ENCODE measurements around the gene SLC28A3. TPM values are rescaled to one million over a fixed set of nuclear protein-coding genes. Genes with fewer than 3 reads are reported as not detected.

SLC28A3 gene
- total RNA-seq, 1 donor from 2014 or later: 0.15 TPM

DNA sequence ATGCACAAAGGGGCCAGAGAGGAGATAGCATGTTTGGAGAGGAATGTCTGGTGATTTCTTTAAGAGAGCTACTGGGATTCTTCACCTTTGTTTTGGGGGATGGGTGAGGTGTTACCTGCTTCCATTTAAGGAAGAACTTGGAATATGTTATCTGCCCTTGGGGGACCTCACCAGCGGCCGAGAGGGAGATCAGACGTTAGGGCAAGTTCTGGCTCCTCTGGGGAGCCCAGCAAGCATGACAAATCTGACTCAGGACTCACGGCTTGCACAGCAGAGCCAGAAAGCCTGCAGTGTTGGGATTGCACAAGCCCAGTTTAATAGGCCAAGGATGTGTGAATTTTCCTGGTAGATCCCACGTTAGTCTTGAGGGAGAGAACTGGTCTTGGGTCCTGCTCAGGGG, 40.3 kb downstream of the SLC28A3 start:
- peak; percentile 79 for DNase-seq (ENCODE audit: low read depth)

DNA sequence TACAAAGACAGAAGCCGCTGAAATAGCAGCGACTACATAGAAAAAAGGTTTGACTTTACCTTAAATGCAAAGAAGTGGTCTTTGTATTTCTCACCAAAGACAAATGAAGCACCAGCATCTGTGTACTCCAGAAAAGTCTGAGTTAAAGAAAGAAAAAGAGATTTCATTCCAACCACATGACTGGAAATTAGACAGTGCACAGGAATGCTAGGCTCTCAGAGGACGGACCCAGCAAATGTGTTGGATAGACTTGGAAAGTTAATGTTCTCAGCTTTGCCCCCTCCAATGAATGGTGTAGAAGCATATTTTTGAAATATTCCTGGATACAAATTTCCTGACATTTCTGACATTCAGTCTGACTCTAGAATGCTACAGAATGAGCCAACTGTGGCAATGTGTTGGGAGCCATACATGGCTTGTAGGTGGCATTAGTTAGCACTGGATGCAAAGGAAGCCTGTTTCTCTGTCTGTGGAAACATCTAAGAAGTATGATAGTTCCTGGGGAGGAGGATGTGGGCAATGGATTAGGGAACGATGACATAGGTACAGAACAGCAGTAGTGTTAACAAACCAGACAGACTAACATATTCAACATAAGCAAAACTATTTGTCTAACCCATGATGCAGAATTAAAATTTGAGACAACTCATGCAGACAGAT, 43.3 kb downstream of the SLC28A3 start:
- peak; percentile 76 for DNase-seq (ENCODE audit: low read depth)

- peak; percentile 95 for DNase-seq (ENCODE audit: low read depth)
Observed at GRCh38 chr9:84296146-84296843, 44.3 kb downstream of the SLC28A3 start.

- no peak for DNase-seq (ENCODE audit: low read depth)
Observed at GRCh38 chr9:84294241-84294950, 46.2 kb downstream of the SLC28A3 start.

- no peak for DNase-seq (ENCODE audit: low read depth)
Observed at GRCh38 chr9:84293001-84293798, 47.4 kb downstream of the SLC28A3 start.

DNA sequence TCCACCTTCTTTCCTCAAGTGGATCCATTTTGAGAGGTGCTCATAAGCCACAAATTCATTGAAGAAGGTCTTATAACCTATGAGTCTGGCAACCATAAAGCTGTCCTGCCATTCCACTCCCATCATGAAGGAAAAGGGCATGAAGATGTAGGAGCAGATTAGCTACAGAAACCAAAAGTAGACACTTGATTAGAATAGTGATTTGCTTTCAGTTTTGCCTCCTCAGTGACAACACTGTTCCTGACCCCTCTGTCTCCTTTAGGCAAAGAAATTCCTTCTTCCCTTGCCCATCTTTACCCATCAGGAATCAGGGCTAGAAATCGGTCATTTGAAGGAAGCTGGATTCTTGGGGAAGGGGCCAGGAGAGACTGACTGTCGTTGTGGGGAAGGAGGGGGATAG, 55.2 kb downstream of the SLC28A3 start:
- no peak for DNase-seq (ENCODE audit: low read depth)

DNA sequence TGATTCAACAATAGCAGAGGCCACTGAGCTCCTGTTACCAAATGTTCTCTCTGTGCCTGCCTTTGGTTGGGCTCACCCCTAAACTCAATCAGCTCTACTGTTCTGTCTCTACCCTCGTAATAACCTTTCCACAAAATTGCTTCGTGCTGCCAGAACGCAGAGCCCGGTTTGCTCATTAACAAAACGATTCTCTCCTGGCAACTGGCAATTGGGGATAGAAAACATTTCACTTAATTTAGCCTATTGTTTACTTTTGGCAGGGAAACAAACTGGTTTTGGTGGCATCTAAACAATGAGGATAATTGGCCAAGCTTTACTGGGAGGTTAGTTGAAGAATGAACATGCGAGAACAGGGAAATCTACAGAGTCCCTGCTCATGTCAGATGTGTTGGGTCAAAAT, 56.6 kb downstream of the SLC28A3 start:
- peak; percentile 40 for DNase-seq (ENCODE audit: low read depth)

- DNase-seq (ENCODE audit: low read depth): peak; percentile 85
Observed at GRCh38 chr9:84278130-84278529, 62.4 kb downstream of the SLC28A3 start.

- DNase-seq (ENCODE audit: low read depth): peak; percentile 86
Observed at GRCh38 chr9:84277646-84278045, 62.9 kb downstream of the SLC28A3 start.

GRCh38 chr9:84276741-84277140, 63.8 kb downstream of the SLC28A3 start:
- no peak for DNase-seq (ENCODE audit: low read depth)

DNA sequence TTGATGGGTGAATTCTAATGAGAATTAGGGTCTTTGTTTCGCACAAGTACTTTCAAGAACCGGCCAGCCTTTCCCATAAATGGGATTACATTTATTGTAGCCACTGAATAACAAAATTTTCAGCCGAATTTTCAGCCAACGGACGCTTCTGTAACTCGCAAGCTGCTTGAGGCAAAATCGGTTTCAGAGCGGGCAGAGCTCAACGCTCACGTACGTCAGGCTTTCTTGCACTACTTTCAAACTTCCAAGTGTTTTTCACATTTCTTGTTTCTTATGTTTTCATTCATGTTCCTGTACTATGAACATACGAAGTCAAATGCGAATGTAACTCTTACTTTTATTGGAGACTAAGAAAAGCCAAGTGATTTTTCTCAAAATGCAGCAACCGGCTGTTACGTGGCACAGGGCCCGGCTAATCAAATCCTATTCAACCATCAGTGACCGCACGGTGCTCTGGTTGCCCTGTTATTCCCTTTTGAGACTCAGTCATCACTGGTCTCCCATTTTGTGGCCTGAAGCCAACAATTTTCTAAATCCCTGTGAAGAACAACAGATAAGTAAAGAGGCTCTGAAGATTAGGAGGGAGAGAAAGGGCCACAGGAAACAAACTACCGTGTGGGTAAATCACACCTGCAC, 68.5 kb downstream of the SLC28A3 start:
- DNase-seq (ENCODE audit: low read depth): no peak

DNA sequence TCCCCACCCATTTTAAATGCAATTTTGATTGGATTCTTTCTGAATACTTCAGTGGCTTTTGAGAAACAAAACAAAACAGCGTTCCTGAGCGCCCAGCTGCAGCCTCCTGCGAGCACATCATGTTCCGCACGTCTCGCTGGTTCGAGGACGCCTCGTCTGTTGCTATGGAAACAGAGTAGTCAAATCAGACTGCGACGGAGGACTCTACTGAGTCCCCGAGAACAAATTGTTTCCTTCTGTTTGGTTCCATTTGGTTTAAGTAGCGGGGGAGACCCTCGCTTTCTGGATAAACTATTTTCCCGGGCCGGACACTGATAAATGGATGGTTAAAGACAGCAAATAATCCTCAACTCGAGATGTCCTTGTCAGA, 69.0 kb downstream of the SLC28A3 start:
- peak; percentile 77 for DNase-seq (ENCODE audit: low read depth)

DNA sequence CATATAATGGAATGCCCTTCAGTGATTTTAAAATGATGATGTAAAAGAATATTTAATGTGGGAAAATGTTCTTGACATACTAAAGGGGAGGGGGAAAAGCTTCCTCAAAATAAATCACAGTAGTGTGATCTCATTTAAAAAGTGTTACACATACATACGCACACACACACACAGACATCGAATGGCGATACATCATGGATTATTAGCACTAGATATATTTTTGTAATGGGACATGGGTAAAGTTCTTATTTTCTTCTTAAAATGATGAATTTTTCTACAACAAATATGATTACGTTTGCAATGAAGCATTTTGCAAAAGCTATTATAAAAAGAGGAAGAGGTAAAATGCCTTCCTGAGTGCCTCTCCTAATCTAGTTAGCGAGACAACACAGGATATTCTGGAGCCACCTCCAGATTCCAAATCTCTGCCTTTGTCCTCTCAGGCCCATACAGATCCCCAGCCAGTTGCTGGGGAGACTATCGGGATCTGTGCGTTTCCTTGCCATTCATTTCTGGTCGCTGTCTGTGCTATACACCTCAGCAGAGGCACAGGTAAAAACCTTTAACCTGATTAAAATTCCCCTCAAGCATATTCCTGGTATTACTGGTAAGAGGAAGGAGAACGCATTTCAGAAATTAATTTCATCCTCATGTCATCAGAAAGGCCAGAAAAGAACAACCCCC, 69.6 kb downstream of the SLC28A3 start:
- no peak for DNase-seq (ENCODE audit: low read depth)

- peak; percentile 80 for DNase-seq (ENCODE audit: low read depth)
Observed at GRCh38 chr9:84266087-84266561, 74.4 kb downstream of the SLC28A3 start.

DNA sequence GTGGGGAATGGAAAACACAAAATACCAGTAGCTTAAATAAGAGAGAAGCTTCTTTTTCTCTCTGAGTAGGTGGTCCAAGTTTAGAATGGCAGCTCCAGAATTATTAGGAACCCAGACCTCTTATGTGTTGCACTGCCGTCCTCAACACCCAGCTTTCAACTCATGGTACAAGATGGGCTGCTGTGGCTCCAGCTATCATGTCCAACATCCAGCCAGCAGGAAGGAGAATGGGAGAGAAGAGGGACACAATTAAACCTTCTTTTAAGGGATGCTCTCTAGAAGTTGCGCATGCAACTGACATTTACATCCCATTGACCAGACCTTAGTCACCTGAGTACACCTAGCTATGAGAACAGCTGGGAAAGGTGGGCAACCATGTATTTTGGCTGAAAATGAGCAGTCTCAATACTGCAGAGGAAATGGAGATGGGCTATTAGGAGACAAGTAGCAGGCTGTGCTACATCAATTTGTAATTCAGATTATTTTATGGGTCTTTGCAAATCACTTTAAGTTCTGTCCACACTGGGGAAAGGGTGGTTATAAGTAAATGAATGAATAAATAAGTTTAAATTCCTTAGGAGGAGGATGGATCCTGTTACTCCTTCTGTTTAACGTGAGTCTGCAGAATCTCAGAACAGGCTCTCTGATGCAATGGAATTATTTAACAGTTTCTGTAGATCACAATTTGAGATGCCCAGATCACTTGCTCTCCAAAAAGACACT, 76.1 kb downstream of the SLC28A3 start:
- DNase-seq (ENCODE audit: low read depth): no peak

DNA sequence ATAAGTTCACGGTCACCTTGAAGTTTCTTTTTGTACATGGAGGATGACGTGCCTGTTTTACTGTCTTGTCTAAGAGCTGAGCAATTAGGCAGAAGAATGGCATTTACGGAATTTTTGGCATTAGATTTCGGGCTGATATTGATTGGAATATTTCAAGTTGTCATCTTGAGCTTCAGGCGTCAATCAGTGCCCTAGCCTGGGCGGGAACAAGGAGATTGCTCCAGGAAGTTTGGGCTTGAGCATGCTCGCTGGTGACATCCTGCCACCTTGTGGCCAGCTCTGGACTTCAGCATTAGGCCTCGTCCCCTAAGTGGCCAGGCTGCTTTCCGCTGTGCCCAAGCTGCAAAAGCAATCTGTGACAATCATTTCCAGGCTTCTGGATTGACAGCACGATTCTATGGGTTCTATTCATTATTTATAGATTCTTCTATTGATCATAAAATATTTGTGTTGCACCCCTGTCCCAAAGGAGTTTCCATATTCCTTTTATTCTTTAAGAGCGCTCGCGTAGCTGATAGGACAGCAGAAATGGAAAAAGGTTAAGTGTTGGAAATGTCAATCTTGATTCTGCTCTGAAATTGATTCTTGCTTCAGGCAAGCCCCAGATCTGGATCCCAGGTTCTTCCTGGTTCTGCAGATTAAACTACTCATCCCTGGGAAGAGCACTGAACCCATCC, 79.3 kb downstream of the SLC28A3 start:
- DNase-seq (ENCODE audit: low read depth): peak; percentile 76

DNA sequence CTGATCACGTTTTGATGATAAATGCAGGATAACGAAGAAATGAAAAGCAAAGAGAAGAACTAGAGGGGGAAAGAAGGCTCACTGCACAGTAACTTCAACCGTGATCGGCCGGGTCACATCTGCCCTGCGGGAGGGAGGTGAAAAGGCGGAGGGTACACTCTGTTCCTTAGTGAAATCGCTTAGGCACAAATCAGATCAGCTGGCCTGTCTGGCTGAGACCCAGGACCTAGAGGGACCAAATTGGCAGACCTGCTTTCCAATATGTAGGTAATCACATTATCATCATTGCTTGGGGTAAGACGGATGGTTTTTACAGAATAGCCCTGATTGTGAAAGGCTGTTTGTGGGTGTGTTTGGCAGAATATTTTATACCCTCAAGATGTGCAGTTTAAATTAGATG, 82.2 kb downstream of the SLC28A3 start:
- DNase-seq (ENCODE audit: low read depth): no peak

DNA sequence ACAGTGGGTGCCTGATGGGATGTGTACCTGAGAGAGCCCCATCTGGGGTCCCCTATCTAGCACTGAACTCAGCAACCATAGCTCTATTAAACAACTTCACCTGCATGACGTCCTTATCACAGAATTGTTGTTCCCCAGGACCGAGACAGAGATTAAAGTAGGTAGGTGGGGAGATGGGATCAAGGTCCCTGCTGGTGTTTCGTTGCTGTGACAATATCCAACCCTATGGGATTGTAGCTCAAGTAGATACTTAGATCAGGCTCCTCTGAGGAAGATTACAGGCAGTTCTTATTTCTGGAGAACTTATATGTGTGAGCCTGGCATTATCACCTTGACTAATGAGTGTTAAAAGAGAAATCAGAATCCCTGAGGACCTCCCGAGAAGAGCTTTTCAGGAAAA, 84.9 kb downstream of the SLC28A3 start:
- no peak for DNase-seq (ENCODE audit: low read depth)

DNA sequence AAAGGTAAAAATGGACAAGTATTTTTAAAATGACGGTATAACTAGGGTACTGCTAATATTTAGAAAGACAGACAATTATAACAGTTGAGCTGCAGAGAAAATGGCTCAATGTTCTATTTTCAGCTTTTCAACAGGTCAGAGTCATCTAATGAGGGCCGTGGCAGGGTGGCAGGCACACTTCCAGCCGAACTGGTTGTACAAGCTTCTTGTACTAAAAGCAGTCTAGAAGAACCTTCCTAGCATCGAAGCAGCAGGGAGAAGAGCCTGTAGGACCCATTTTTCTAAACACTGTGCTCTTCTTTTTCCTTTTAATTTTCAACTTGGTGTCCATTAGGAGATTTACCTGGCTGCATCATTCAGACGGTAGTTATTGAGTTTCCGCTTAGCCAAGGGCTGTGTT, 85.6 kb downstream of the SLC28A3 start:
- DNase-seq (ENCODE audit: low read depth): no peak

- no peak for DNase-seq (ENCODE audit: low read depth)
Observed at GRCh38 chr9:84251921-84252320, 88.6 kb downstream of the SLC28A3 start.

All from renal cortical epithelial cell (primary cell).